Stimulated activated effector memory CD8-positive, alpha-beta T cell treated with anti-CD3 and anti-CD28 coated beads, Interleukin-12 subunit alpha, Interleukin-12 subunit beta, amount 100 ng/mL, for 72 hours (primary cell): Measurements from ENCODE around the gene SLC35D3.
A peak's percentile ranks its signal among the peaks of the same experiment; 100 is the strongest.
"Not testable (repeated sequence)": the region's sequence is repeated elsewhere in the genome, so short reads cannot be mapped to it uniquely, and the experiment has no call there.

Source experiments
- ATAC-seq: fragments of 150-1000 bp; cut with Tn5 transposase; 2 replicates; pipeline ENCODE4 v1.10.0; 2021
- DNase-seq, 2 donors: peaks; one replicate each; pipeline ENCODE4 v3.0.0; 2021 to 2022; ENCODE audit warnings: low spot score in 2 of 2
- H3K27ac Mint-ChIP-seq: one replicate; pipeline ENCODE4 v1.8.0; 2022; ENCODE audit warnings: mild to moderate bottlenecking, mixed read lengths
- H3K36me3 Mint-ChIP-seq: one replicate; pipeline ENCODE4 v1.8.0; 2022; ENCODE audit warnings: mild to moderate bottlenecking, mixed read lengths
- H3K4me1 Mint-ChIP-seq: one replicate; pipeline ENCODE4 v1.8.0; 2022; ENCODE audit warnings: mixed read lengths
- H3K4me3 Mint-ChIP-seq: one replicate; pipeline ENCODE4 v1.8.0; 2022; ENCODE audit warnings: mild to moderate bottlenecking, mixed read lengths
- H3K9me3 Mint-ChIP-seq: one replicate; pipeline ENCODE4 v1.8.0; 2022; ENCODE audit warnings: mixed read lengths

Gene SLC35D3

DNA sequence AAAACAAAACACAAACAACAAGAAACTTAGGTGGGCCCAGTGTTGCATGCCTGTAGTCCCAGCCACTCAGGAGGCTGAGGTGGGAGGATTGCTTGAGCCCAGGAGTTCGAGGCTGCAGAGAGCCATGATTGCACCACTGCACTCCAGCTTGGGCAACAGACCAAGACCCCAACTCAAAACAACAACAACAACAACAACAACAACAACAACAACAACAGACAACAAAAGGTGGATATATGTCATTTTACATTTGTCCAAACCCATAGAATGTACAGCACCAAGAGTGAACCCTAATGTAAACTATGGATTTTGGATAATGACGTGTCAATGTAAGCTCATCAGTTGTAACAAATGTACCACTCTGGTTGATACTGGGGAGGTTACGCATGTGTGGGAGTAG lies 27.9 kb downstream of the SLC35D3 start:
- not testable (repeated sequence) for H3K36me3 Mint-ChIP-seq, H3K4me1 Mint-ChIP-seq, H3K9me3 Mint-ChIP-seq, H3K4me3 Mint-ChIP-seq, H3K27ac Mint-ChIP-seq, DNase-seq, ATAC-seq

GRCh38 chr6:136950436-136951126 lies 28.5 kb downstream of the SLC35D3 start:
- Mint-ChIP-seq H3K9me3 (no peaks in the 10 kb centered on the region), H3K4me3 (no peak overlapping the region), H3K4me1 (no peaks in the 10 kb centered on the region), H3K27ac (no peak overlapping the region), H3K36me3 (no peaks in the 10 kb centered on the region)
- ATAC-seq, result no peak
- DNase-seq, result no peak

- no peaks in the 10 kb centered on the region for H3K36me3 Mint-ChIP-seq
- H3K27ac Mint-ChIP-seq, result no peak overlapping the region
- ATAC-seq (no peak), DNase-seq (no peak)
- no peaks in the 10 kb centered on the region for H3K9me3 Mint-ChIP-seq
- H3K4me3 Mint-ChIP-seq, result no peak overlapping the region
- H3K4me1 Mint-ChIP-seq, result no peaks in the 10 kb centered on the region
Measured at GRCh38 chr6:136952714-136953260, 30.7 kb downstream of the SLC35D3 start.

GRCh38 chr6:136955123-136955522 lies 33.0 kb downstream of the SLC35D3 start:
- no peaks in the 10 kb centered on the region for H3K4me1 Mint-ChIP-seq
- no peak overlapping the region for H3K27ac Mint-ChIP-seq
- H3K4me3 Mint-ChIP-seq, result no peak overlapping the region
- ATAC-seq (no peak), DNase-seq (no peak)
- no peaks in the 10 kb centered on the region for H3K9me3 Mint-ChIP-seq
- no peaks in the 10 kb centered on the region for H3K36me3 Mint-ChIP-seq

DNA sequence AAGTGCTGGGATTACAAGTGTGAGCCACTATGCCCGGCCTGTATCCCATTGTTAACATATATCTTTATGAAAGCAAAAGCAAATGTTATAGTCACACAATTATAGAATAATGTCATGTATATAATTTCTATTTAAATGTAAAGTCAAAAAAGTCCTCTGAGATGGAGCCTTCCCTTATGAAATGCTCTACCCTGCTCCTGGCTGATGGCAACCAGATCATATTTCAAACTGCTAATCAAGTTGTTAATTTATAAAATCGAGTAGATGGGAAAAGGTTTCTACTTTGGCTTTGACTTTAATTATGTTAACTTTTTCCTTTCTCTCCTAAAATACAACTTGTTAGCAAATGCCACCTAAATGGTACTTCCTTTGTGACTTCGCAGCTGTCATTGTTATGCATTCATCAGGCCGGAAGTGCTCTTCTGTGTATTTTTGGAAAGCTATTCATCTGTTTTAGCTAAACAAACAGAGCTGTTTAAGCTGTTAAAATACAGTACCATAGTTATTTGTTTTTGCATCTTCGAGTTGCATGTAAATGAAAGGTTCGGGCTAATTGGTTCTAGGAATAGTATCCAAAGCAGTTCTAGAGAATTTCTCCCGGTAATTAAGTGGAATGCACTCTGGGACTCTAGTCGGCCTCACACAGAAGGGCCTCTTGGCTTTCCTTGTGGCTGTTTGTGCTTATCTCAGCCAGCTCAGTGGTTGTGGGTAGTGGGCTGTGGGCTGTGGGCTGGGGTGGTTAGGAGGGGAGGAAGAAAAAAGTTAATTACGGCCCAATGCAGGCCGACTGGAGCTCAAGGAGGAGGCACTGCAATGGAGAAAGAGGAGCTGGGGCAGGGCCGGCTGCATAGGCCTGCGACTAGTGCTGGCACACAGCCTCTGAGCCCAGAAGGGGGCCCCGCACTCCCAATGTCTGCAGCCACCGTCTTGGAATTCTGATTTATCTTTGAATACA lies 34.8 kb downstream of the SLC35D3 start:
- Mint-ChIP-seq H3K36me3 (no peaks in the 10 kb centered on the region), H3K9me3 (no peaks in the 10 kb centered on the region), H3K4me3 (no peak overlapping the region), H3K27ac (no peak overlapping the region), H3K4me1 (no peaks in the 10 kb centered on the region)
- ATAC-seq, result no peak
- no peak for DNase-seq

- Mint-ChIP-seq H3K4me3 (no peak overlapping the region), H3K27ac (no peak overlapping the region), H3K36me3 (no peaks in the 10 kb centered on the region), H3K4me1 (no peaks in the 10 kb centered on the region), H3K9me3 (no peaks in the 10 kb centered on the region)
- ATAC-seq, result no peak
- no peak for DNase-seq
Measured at GRCh38 chr6:136958168-136958567, 36.1 kb downstream of the SLC35D3 start.

GRCh38 chr6:136959471-136959891 lies 37.4 kb downstream of the SLC35D3 start:
- no peak for ATAC-seq
- DNase-seq, result no peak
- Mint-ChIP-seq H3K4me3 (no peak overlapping the region), H3K27ac (no peak overlapping the region), H3K4me1 (no peaks in the 10 kb centered on the region), H3K9me3 (no peaks in the 10 kb centered on the region), H3K36me3 (no peaks in the 10 kb centered on the region)

DNA sequence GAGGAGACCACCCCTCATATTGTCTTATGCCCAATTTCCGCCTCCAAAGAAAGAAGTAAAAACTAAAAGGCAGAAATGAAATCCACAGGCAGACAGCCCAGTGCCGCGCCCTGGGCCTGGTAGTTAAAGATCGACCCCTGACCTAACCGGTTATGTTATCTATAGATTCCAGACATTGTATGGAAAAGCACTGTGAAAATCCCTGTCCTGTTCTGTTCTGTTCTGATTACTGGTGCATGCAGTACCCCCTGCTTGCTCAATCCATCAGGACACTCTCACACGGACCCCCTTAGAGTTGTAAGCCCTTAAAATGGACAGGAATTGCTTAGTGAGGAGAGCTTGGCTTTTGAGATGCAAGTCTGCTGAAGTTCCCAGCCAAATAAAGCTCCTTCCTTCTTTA lies 37.8 kb downstream of the SLC35D3 start:
- ATAC-seq, DNase-seq, H3K27ac Mint-ChIP-seq, H3K9me3 Mint-ChIP-seq, H3K36me3 Mint-ChIP-seq, H3K4me1 Mint-ChIP-seq, H3K4me3 Mint-ChIP-seq: not testable (repeated sequence)

DNA sequence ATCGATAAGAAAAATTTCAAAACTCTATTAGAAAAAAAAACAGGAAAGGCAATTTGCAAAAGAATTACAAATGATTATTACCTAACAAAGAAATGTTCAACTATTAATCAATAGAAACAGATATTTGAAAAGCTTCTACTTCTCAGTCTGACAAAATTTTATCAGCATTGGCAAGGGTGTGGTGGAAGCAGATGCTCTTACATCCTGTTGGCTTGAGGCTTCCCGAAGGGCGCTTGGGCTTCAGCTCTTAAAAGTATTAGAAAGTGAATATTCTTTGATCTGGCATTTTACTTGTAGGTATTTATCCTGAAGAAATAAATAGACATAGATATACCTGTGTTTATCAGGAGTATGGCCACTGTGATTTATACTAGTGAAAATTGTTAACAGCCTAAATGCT lies 38.7 kb downstream of the SLC35D3 start:
- no peaks in the 10 kb centered on the region for H3K36me3 Mint-ChIP-seq
- H3K4me1 Mint-ChIP-seq, result no peaks in the 10 kb centered on the region
- H3K4me3 Mint-ChIP-seq, result no peak overlapping the region
- H3K9me3 Mint-ChIP-seq, result no peaks in the 10 kb centered on the region
- no peak for ATAC-seq
- no peak overlapping the region for H3K27ac Mint-ChIP-seq
- no peak for DNase-seq

GRCh38 chr6:136961848-136962247 lies 39.7 kb downstream of the SLC35D3 start:
- H3K9me3 Mint-ChIP-seq, result no peaks in the 10 kb centered on the region
- ATAC-seq (no peak), DNase-seq (no peak)
- no peaks in the 10 kb centered on the region for H3K4me1 Mint-ChIP-seq
- H3K36me3 Mint-ChIP-seq, result no peaks in the 10 kb centered on the region
- no peak overlapping the region for H3K4me3 Mint-ChIP-seq
- H3K27ac Mint-ChIP-seq, result no peak overlapping the region

DNA sequence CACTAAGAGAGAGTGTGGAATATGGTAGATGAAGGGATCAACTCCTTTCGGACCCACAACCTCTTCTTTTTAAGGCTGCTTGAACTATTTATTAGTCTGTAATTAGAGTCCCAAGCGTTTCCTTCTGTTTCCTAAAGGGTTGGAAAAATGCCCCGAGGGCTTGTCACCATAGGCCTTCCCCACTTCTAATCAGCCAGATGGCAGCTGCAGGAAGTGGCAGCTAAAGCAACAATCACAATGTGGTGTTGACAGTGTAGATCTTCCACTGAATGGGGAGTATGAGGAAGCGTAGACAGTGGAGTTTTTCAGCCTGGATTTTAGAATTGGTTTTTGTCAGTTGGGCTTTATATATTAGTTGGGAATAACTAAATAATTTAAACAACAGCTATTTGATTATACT lies 40.6 kb downstream of the SLC35D3 start:
- DNase-seq, result no peak
- no peaks in the 10 kb centered on the region for H3K9me3 Mint-ChIP-seq
- H3K4me3 Mint-ChIP-seq, result no peak overlapping the region
- H3K27ac Mint-ChIP-seq, result no peak overlapping the region
- no peaks in the 10 kb centered on the region for H3K4me1 Mint-ChIP-seq
- ATAC-seq, result no peak
- no peaks in the 10 kb centered on the region for H3K36me3 Mint-ChIP-seq

DNA sequence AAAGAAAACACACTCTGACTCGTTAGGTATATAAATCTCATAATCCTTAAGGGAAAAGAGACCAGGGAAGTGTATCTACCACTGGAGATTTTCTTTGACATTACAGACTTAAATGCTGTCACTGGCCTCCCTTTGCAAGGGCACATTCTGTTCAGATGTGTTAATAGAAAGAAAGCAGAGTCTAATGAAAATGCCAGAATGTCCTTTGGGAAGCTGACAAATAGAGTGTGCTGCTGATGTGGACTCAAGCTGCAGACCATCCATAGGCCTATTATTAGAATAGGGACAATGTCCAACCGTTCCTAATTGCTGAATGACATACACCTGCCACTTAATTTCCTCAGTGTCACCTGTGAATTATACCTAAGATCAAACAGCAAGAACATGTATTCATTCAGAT lies 41.2 kb downstream of the SLC35D3 start:
- ATAC-seq, result no peak
- Mint-ChIP-seq H3K4me1 (no peaks in the 10 kb centered on the region), H3K27ac (no peak overlapping the region)

DNA sequence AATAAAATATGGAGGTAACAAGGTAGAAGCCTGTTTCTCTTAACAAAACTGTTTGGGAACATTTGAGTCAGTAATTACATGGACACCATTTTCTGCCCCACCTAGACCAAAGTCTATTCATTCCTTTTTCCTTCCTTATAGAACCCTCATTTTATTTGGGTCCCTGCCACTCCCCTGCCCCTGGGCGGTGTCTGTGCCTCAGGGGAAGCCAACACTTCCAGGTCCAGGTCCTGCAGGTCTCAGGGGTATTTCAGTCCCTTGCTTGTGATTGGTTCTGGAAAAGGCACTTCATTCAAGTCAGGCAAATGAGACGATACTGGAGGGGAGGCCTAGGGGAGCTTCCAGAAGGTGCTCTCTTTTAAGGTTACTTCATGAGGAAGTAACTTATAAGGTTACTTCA lies 42.3 kb downstream of the SLC35D3 start:
- Mint-ChIP-seq H3K27ac (no peak overlapping the region), H3K4me1 (no peaks in the 10 kb centered on the region), H3K36me3 (no peaks in the 10 kb centered on the region), H3K9me3 (no peaks in the 10 kb centered on the region), H3K4me3 (no peak overlapping the region)
- no peak for DNase-seq
- ATAC-seq, result no peak

More for the DNA sequence above, 41.2 kb downstream of the SLC35D3 start:
- Mint-ChIP-seq H3K36me3 (no peaks in the 10 kb centered on the region), H3K4me3 (no peak overlapping the region), H3K9me3 (no peaks in the 10 kb centered on the region)
- no peak for DNase-seq

DNA sequence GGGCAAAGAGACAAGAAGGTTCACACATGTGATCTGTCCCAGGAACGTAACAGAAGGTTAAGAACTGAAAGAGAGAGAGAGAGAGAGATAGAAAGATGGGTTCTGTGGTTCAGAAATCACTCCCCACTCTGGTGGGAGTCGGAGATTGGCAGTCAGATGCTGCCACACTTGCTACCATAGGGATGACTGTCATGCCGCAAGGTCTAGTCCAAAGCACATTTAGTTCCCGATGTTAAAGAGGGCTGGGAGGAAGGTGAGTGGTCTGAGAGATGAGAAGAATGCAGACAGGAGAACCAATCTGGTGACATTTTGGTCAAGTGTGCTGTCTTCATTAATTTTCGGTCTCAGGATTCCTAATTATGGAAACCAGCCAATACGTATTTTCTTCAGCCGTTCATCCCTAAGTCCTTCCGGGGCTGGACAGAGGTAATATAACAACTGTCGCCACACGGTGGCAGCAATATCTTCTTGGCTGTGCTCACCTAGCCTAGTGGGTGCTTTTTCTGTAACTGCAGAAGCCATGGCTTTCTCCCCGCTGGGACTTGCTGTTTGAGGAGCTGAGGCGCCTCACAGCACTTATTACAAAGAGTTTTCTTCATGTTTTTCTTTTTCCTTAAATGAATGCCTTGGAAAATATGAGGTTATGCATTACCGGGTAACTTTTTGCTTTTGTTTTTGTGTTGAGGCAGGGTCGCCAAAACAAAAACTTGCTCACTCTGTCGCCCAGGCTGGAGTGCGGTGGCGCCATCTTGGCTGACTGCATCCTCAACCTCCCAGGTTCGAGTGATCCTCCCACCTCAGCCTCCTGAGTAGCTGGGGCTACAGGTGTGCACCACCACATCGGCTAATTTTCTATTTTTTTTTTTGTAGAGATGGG lies 46.0 kb downstream of the SLC35D3 start:
- ATAC-seq (peak; percentile 90), DNase-seq (peak; percentile 44 to 72)
- H3K27ac Mint-ChIP-seq, result no peak overlapping the region
- no peaks in the 10 kb centered on the region for H3K9me3 Mint-ChIP-seq
- H3K36me3 Mint-ChIP-seq, result no peaks in the 10 kb centered on the region
- no peaks in the 10 kb centered on the region for H3K4me1 Mint-ChIP-seq
- no peak overlapping the region for H3K4me3 Mint-ChIP-seq

DNA sequence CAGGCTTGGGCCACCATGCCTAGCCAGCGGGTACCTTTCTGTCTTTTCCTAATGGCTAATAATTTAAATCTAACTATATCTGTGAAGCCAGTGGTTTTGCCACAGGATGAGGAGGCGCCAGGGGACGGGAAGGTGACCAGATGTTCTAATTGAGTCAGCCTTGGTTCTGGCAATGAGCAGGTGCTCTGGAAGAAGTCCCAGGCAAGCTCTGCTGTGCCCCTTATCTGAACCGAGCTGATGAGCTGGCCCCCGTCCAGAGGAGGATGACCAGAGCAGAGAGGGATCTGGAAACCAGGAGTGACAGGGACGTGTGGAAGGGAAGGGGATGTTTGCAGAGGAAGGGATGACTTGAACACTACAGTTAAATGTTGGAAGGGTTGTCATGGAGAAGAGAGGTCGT lies 46.7 kb downstream of the SLC35D3 start:
- H3K4me3 Mint-ChIP-seq, result no peak overlapping the region
- no peaks in the 10 kb centered on the region for H3K36me3 Mint-ChIP-seq
- H3K9me3 Mint-ChIP-seq, result no peaks in the 10 kb centered on the region
- no peaks in the 10 kb centered on the region for H3K4me1 Mint-ChIP-seq
- no peak overlapping the region for H3K27ac Mint-ChIP-seq
- DNase-seq (no peak), ATAC-seq (no peak)
